ENCODE data around the gene SMAD3. TPM values are rescaled to one million over a fixed set of nuclear protein-coding genes. Genes with fewer than 3 reads are reported as not detected.

The SMAD3 gene
- total RNA-seq, 1 donor from 2014 or later: 17.3 TPM

DNA sequence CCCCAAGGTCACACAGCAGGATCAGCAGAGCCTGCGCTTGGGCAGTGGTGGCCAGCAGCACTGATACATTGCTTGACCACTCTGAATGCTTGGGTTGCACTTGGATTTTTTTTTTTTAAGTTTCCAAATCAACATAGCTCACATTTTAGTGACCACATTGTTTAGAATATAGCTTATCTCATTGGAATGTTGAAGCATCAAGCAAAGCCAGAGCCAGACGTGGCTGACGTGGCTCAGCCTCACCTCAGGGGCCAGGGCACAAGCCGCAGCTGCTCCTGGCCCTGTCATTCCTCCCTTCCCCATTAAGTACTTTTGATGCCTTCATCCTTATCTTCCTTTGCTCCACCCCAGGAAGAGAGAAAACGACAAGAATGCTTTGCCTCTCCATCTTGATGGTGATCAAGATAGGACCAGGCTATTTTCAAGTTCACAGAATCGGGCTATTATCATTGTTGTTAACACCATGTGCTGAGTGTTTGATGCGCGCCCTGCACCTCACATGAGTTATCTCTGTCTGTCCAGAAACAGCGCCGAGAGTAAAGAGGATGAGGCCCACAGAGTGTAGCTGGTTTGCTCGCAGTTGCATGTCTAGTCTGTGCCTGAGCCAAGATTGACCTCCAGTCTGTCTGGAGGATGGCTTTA is 113.3 kb downstream of the SMAD3 start:
- intact Hi-C loops (cut with DNase I): no loop called here
- no peak for DNase-seq
- peak; percentile 41 for ATAC-seq (ENCODE audit: poor library complexity)

DNA sequence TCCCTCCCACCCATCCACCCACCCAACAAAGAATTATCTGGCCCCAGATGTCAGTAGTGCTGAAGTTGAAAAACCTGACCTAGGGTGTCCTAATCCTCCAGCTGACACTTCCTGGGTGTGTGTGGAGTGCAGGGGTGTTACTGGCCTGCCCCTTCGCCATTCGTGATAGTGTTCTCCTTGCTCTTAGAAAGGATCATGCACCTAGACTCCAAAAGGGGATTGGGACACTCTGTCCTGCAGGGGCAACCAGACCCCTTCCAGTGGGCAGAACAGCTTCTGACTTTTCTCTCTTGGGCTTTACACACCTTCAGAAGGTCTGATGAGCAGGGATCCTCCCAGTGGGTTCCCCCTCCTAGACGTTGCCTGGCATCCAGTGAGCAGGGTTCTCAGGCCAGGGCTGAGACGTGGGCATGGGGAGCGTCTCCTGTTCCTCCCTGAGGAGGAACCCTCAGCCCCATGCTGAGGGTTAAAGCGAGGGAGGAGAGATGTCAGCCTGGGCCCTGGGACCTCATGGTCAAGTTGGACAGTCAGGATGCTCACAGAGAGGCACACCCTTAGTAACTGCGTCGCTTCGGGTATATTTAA is 114.1 kb downstream of the SMAD3 start:
- no peak for ATAC-seq (ENCODE audit: poor library complexity)
- no peak for DNase-seq
- intact Hi-C loops (cut with DNase I): no loop called here

DNA sequence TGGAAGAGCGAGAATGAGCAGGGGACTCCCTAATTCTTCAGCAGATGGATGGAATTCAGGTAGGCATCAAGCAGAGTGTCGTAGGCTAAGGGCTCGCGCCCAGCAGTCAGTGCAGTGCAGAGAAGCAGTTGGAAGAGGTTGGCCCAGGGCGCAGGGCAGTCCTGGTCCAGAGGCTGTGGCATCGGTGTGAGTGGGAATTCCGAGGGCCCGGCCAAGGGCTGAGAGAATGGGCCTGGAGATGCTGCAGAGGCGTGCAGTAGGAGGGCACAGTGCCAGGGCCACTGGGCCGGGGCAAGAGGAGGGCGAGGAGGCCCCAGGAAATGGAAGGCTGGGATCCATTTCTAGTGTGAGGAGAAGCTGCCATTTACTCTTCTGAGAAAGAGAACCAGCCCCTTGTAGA is 114.6 kb downstream of the SMAD3 start:
- DNase-seq: no peak
- intact Hi-C loops (cut with DNase I): no loop called here

DNA sequence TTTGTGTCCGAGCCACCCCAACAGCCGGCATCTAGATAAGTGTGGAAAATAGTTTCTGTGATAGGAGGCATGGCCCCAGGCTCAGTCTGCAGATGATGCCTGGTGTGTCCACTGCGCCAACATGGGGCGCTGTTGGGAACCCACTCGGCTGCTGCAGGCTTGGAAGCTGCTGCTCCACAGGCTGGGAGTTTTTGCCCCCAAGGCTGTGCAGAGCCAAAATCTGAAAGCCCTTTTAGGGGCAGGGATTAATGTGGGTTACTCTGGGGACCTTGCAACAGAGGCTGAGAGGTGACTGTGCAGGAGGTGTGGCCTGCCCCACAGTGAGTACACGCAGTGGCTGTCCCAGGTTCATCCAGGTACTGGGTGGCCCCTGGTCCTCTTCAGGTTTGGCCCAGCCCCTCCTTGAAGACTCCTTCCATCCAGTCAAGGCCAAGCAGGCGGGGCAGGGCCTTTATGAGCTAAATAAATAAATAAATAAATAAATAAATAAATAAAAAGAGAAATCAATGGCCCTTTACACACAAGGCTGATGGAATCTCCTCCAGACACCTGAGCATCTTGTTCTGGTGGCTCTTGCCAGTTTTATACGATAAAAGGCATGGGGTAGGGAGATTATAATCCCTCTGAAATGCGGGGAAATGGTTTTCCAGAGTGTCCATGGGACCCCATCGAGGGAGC is 115.3 kb downstream of the SMAD3 start:
- intact Hi-C loops (cut with DNase I): no loop called here
- ATAC-seq (ENCODE audit: poor library complexity) (no peak), DNase-seq (no peak)

More for the DNA sequence above, 114.6 kb downstream of the SMAD3 start:
- no peak for ATAC-seq (ENCODE audit: poor library complexity)

DNA sequence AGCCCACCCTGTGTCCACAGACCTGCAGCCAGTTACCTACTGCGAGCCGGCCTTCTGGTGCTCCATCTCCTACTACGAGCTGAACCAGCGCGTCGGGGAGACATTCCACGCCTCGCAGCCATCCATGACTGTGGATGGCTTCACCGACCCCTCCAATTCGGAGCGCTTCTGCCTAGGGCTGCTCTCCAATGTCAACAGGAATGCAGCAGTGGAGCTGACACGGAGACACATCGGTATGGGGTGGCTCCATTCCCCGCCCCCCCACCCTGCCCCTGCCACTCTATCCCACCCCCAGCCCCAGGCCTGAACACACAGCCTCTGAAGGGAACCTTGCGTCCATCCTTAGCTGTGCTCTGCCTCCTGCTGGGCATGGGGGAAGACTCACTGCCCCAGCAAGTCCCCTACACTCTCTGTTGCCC is 115.8 kb downstream of the SMAD3 start:
- DNase-seq (no peak), ATAC-seq (ENCODE audit: poor library complexity) (no peak)
- intact Hi-C loops (cut with DNase I): no loop called here

DNA sequence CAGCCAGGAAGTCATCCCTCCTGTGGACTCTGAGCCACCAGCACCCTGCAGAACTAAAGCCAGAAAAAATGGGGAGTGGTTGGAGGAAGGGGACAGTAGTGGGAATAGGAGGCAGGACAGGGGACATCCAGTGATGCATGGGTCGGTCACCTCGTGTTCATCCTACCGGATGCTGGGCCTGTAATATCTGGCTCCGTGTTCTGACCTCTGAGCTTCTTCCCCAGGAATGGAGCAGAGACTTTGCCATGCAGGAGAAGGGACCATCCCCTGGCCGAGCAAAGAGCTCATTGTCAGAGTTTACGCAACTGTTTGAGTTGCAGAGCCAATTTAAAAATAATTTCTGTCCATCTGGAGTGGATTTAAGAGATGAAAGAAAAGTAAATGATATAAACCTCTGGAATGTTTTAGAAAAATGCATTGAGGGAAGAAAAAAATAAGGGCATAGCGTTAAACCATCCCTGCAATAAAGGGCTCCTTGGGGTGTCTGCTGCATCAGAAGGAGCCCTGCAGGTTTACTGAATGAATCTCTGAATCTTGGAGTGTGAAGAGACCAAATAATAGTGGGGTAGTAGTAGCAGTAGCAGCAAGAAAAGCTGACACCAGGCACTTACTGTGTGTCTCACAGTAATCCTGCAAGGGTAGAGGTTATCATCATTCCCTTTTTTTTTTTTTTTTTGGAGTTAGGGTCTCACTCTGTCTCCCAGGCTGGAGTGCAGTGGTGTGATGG is 118.2 kb downstream of the SMAD3 start:
- DNase-seq: no peak
- no peak for ATAC-seq (ENCODE audit: poor library complexity)
- intact Hi-C loops (cut with DNase I): no loop called here

DNA sequence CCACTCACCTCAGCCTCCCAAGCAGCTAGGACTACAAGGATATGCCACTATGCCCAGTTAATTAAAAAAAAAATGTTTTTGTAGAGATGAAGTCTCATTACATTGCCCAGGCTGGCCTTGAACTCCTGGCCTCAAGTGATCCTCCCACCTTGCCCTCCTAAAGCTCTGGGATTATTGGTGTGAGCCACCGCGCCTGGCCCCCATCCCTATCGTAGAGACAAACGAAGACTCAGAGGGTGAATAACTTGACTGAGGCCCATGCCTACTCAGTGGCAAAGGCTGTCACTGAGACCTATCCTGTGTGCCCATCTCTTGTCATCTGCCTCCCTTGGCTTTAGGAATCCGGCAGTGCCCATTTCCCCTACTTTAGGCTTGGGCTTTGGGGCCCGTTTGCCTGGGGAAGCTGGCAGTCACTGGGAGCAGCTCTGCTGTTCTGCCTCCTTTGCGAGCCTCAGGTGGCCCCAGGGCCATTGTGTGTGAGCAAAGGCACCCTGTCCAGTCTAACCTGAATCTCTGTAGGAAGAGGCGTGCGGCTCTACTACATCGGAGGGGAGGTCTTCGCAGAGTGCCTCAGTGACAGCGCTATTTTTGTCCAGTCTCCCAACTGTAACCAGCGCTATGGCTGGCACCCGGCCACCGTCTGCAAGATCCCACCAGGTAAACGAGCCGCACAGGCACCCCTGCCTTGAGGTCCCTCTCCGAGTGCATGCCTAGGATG is 119.0 kb downstream of the SMAD3 start:
- intact Hi-C loops (cut with DNase I): no loop called here
- ATAC-seq (ENCODE audit: poor library complexity): no peak
- DNase-seq: no peak

DNA sequence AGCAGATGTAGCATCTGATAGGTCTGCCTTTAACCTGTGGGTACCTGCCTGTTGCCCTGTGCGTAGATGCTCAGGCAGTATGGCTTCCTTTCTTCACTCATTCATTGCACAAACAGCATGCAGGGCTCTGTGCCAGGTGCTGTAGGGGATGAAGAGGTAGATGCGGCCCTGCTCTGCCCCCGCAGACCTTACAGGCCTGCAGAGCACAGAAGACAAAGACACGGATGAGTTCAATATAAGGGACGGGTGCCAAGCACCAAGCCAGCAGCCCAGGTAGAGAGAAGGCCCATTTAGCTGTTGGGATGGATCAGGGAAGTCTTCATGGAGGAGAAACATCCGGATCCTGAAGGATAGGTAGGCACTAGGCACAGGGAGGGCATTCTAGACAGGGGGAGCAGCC is 119.6 kb downstream of the SMAD3 start:
- DNase-seq (no peak), ATAC-seq (ENCODE audit: poor library complexity) (no peak)
- intact Hi-C loops (cut with DNase I): no loop called here

DNA sequence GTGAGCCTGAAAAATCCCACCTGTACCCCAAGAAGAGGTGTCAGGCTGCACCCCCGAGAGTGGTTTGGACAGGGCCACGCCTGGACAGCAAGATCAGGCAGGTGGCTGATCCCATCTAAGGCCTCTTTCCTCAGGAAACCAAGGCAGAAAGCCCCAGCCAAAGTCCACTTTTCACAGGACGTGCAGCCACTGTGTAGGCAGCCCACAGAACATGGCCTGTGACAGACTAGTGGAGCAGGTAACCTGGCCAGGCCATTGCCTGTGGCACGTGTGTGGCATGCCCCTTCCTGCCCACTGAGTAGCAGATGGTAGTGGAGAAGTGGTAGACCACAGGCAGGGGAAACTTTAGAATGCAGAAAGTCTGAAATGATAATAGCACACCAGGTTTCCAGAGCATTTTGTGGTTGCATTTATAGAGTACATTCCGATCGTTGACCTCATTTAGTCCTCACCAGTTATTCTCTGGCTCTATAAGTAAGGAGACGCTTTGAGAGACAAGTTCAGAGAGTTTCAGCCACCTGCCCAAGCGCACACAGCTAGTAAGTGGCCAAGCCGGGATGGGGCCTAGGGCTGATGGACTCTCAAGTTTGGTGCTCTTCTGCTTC is 120.3 kb downstream of the SMAD3 start:
- peak; percentile 9 for ATAC-seq (ENCODE audit: poor library complexity)
- DNase-seq: no peak
- intact Hi-C loops (cut with DNase I): no loop called here

DNA sequence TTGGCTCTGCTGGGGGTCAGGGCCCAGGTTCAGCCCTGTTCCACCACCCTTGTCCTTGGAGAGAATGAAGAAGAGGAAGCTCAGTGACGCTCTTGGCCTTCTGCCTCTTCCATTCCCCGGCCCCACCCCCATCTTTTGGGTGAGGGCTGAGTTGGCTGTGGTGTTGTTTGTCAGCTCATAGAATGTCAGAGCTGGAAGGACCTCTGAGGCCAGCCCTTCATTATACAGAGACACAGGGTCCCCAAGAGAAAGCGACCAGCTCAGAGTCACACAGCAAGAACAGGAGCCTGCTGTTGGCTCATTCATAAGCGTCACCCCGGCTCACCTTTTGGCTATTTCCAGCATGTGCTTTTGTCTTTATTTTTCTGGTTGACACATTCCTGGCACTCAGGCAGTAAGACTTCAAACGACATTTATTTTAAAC is 120.8 kb downstream of the SMAD3 start:
- ATAC-seq (ENCODE audit: poor library complexity): peak; percentile 60
- peak; percentile 87 for DNase-seq
- intact Hi-C loops (cut with DNase I): no loop called here

DNA sequence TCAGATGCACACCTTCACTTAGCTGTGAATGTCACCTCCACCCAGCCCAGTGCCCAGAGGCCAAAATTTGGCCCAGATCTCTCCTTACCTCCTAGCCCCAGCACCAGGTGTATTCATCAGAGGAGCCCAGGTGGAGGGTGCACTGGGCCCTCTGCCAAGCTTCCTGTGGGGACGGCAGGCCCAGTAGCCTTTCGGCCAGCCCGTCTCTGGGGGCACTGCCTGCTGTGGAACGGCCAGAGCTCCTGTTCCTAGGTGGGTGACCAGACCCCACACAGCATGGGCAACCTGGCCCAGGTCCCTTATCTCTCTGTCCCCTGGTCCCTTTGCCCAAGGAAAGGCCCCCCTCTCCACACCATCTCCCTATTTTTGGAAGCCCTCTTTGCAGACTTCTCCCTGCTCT is 121.3 kb downstream of the SMAD3 start:
- intact Hi-C loops (cut with DNase I): no loop called here
- ATAC-seq (ENCODE audit: poor library complexity) (peak; percentile 0), DNase-seq (no peak)

DNA sequence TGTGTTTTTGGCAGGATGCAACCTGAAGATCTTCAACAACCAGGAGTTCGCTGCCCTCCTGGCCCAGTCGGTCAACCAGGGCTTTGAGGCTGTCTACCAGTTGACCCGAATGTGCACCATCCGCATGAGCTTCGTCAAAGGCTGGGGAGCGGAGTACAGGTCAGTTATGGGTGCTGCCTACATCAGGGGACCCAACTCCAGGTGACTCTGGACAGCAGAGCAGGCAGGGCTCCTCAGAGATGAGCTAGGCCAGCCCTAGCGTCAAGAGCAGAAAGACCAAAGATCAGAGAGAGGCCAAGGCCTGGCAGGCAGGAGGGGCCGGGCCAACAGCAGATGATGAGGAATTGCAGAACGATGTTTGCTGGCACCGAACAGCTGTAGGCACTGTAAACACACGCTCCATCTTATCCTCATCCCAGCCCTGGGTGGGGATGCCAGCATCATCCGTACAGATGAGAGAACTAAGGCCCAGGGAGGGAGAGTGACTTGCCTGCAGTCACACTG is 122.0 kb downstream of the SMAD3 start:
- DNase-seq: no peak
- no peak for ATAC-seq (ENCODE audit: poor library complexity)
- intact Hi-C loops (cut with DNase I): no loop called here

DNA sequence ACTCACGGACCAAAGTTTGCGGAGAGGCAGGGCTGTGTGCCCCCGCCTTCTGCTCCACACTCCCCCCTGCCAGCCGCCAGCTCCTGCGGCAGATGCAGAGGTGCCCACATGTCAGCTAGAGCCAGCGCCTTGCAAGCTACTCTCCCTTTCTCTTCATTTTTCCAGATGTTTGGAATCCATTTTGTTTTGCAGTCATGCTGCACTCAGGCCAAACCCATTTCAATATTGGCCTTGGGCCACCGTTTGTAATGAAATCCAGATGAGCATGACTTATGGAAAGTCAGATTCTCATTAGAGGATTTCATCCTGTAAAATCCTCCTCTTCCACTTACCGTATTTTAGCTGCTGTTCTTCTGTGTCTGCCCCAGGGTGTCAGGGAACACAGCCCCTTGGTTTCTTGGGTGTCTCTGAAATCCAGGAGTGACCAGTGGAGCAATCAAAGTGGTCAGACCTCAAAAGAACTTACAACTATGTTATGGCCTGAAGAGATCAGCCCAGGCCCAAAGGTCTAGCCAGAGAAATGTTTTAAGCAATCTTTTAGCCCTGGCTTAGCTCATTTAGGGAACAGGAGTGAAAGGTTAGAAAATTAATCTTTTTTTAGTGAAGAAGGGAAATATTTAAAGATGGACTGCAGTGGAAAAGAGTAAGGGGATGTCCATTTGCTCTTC is 123.3 kb downstream of the SMAD3 start:
- peak; percentile 5 for ATAC-seq (ENCODE audit: poor library complexity)
- intact Hi-C loops (cut with DNase I): no loop called here
- DNase-seq: peak; percentile 56

DNA sequence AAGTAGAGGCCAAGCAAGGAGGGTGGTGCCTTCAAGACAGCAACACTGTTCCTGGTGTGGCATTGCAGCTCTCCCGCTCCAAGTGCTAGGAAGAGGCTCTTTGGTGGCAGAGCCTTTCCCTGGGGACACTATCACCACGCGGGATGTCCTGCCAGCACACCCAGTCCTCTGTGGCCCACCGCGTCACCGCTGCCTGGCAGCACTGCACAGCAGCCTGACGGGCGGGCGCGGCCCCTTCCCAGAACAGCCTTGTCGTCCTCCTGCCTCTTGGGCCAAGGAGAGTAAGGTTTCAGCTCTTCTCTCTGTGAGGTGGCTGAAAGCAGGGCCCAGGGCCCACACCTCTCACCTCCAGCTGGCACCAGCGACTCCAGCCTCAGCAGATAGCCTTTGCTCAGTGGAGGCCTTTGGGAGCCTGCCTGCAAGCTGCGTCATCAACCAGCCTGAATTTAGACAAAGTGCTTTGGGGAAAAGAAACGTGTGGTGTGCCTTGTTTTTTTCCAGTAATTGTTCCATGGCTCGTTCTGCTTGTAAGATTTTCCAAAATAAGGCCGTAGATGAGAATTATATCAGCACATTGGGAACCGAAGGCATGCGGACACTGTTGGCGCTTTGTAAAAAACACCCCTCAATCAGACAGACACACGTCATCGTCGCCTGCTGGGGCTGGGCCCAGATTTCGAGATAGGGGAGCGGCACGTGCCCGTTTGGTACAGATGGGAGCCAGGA is 124.1 kb downstream of the SMAD3 start:
- intact Hi-C loops (cut with DNase I): no loop called here
- peak; percentile 77 for ATAC-seq (ENCODE audit: poor library complexity)

DNA sequence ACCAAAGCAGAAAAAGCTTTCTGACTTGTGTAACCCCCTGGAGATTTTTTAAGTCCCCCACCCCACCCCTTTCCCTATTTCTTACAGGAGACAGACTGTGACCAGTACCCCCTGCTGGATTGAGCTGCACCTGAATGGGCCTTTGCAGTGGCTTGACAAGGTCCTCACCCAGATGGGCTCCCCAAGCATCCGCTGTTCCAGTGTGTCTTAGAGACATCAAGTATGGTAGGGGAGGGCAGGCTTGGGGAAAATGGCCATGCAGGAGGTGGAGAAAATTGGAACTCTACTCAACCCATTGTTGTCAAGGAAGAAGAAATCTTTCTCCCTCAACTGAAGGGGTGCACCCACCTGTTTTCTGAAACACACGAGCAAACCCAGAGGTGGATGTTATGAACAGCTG is 124.9 kb downstream of the SMAD3 start:
- intact Hi-C loops (cut with DNase I): no loop called here
- DNase-seq (no peak), ATAC-seq (ENCODE audit: poor library complexity) (no peak)

More for the DNA sequence above, 124.1 kb downstream of the SMAD3 start:
- DNase-seq: peak; percentile 95

DNA sequence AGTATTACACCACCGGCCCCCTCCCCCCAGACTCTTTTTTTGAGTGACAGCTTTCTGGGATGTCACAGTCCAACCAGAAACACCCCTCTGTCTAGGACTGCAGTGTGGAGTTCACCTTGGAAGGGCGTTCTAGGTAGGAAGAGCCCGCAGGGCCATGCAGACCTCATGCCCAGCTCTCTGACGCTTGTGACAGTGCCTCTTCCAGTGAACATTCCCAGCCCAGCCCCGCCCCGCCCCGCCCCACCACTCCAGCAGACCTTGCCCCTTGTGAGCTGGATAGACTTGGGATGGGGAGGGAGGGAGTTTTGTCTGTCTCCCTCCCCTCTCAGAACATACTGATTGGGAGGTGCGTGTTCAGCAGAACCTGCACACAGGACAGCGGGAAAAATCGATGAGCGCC is 125.4 kb downstream of the SMAD3 start:
- DNase-seq (no peak), ATAC-seq (ENCODE audit: poor library complexity) (no peak)
- intact Hi-C loops (cut with DNase I): no loop called here

DNA sequence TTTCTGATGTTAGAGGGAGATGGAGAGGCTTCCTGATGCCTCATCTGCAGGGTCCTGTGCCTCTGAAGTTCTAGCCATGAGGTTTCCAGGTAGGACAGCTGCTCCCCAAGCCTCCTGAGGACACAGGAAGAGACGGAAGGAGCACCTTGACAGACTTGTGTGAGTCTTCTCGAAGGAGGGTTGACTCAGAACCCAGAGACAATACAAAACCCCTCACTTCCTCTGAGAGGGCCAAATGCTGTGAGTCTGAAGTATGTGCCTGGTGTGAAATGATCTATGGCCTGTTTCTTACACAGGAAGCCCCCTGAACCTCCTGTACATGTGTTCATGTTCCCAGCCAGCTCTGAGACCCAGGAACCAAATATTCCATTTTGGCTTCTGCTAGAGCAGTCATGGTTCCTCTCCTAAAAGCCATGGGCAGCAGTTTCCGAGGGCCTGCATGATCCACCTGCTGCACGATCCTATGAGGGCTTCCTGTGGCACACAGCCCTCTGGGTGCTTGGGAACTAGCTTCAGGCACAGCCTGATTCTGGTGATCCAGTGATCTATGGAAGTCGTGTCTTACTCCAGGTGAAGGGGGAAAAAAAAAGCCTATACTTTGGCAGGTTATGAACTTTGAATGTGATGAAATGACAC is 126.9 kb downstream of the SMAD3 start:
- intact Hi-C loops (cut with DNase I): no loop called here
- no peak for ATAC-seq (ENCODE audit: poor library complexity)
- no peak for DNase-seq
